GM12872 (cell line): ENCODE measurements around the gene PDRG1.

Experiments used
- CTCF ChIP-seq: IDR thresholded peaks from 3 replicates; pipeline ENCODE4 v1.5.1; 2011; ENCODE audit warnings: low read depth, mild to moderate bottlenecking, low read length, moderate library complexity; ENCODE audit not compliant: insufficient read depth

PDRG1 gene

DNA sequence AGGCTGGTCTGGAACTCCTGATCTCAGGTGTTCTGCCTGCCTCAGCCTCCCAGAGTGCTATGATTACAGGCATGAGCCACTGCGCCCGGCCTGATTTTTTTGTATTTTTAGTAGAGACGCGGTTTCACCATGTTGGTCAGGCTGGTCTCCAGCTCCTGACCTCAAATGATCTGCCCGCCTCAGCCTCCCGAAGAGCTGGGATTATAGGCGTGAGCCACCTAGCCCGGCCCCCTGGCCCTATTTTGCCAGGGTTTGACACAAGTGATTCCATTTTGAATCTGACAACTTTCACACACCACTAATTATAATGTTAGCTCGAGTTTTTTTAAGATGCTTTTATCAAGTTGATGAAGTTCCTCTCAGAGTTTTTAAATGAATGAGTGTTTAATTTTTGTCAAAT, 55.8 kb downstream of the PDRG1 start:
- TF ChIP-seq CTCF, result no peak

GRCh38 chr20:31894980-31895675, 56.7 kb downstream of the PDRG1 start:
- TF ChIP-seq CTCF, result 0 out of 3 replicates have a peak, but pooled peaks have one; percentile 4
